Activated CD4-positive, alpha-beta memory T cell treated with anti-CD3 and anti-CD28 coated beads for 36 hours (primary cell): ENCODE data around the gene DENND10. TPM values are rescaled to one million over a fixed set of nuclear protein-coding genes. Genes with fewer than 3 reads are reported as not detected.

Experiments
- CTCF ChIA-PET: fragments of 350-600 bp; sonication (Branson Sonifier 250); formaldehyde crosslinking; loops from one replicate; lab custom pipeline; 2021; ENCODE audit warnings: antibody characterized with exemption, inconsistent platforms; lab: Charles Lee
- POLR2A ChIA-PET: fragments of 350-600 bp; sonication (Branson Sonifier 250); formaldehyde crosslinking; loops from one replicate; lab custom pipeline; 2021; ENCODE audit warnings: antibody characterized with exemption; lab: Charles Lee
- DNase-seq: peaks from one replicate; pipeline ENCODE4 v3.0.0-alpha.2; 2020
- H3K27ac Mint-ChIP-seq: one replicate; pipeline ENCODE4 v1.8.0; 2021; ENCODE audit warnings: mixed read lengths
- H3K27me3 Mint-ChIP-seq: one replicate; pipeline ENCODE4 v1.8.0; 2021; ENCODE audit warnings: mixed read lengths
- H3K36me3 Mint-ChIP-seq: one replicate; pipeline ENCODE4 v1.8.0; 2021; ENCODE audit warnings: mixed read lengths
- H3K4me1 Mint-ChIP-seq: one replicate; pipeline ENCODE4 v1.8.0; 2021; ENCODE audit warnings: low read depth, mixed read lengths
- H3K4me3 Mint-ChIP-seq: one replicate; pipeline ENCODE4 v1.8.0; 2021; ENCODE audit warnings: mild to moderate bottlenecking, mixed read lengths
- H3K9me3 Mint-ChIP-seq: one replicate; pipeline ENCODE4 v1.8.0; 2021; ENCODE audit warnings: mixed read lengths
- intact Hi-C: fragments of 100-400 bp; cut with micrococcal nuclease; formaldehyde crosslinking; loops from one replicate; pipeline ENCODE4 v1.15.1; 2023
- total RNA-seq, 2 experiments: library from RNA; stranded (reverse); gene quantifications; one replicate each; pipeline ENCODE4 v1.2.3, GENCODE V29; 2021

Gene DENND10
- total RNA-seq, 2 experiments from 2014 or later: 29.8 to 31.4 TPM

DNA sequence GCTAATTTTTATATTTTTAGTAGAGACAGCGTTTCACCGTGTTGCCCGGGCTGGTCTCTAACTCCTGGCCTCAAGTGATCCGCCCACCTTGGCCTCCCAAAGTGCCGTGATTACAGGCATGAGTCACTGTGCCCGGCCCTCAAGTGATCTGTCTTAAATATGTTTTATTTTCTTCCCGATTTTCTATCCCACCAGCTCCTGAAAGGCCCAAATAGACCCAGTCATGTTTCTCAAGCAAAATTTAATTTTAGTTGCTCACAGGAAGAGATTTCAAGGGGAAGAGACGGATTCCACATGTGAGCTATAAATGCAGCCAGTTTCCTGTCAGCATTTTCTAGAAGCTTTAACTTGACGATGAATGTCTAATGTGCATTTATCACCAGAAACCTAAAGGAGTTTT is 12.0 kb downstream of the DENND10 start:
- POLR2A ChIA-PET: interaction anchor here (0.6 kb wide), 1 partner anchor 36 kb away, joined by 3 read pairs; no protein-coding TSS in a partner anchor
- CTCF ChIA-PET: interaction anchor here (0.6 kb wide), 1 partner anchor 73 kb away, joined by 4 read pairs; no protein-coding TSS in a partner anchor
- Mint-ChIP-seq H3K27me3 (no peaks in the 10 kb centered on the region), H3K36me3 (peaks cover 26% of the 10 kb centered on the region), H3K4me1 (peaks cover 9% of the 10 kb centered on the region), H3K27ac (no peak overlapping the region), H3K4me3 (no peak overlapping the region), H3K9me3 (no peaks in the 10 kb centered on the region)
- DNase-seq: no peak
- intact Hi-C loops: no loop called here

DNA sequence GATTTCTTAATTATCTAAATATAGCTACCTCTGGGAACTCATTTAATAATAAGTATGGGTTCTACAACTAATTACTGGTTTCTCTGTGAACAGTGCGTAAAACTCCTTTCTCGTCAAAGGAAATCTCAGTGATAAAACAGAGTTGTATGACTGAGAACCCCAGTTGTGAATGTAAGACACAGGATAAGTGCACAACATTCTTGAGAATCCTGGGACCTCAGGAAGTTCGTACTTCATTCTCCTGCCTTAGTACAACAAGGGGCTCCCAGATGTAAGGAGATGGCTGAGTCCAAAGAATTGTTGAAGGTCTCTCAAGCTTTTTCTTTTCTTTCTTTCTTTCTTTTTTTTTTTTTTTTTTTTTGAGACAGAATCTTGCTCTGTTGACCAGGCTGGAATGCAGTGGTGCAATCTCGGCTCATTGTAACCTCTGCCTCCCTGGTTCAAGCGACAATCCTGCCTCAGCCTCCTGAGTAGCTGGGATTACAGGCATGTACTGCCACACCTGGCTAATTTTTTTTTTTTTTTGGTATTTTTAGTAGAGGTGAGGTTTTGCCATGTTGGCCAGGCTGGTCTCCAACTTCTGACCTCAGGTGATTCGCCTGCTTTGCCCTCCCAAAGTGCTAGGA is 12.5 kb downstream of the DENND10 start:
- no peaks in the 10 kb centered on the region for H3K9me3 Mint-ChIP-seq
- no peak overlapping the region for H3K27ac Mint-ChIP-seq
- CTCF ChIA-PET: interaction anchor here (0.5 kb wide), 1 partner anchor 10 kb away, joined by 3 read pairs; no protein-coding TSS in a partner anchor
- peaks cover 26% of the 10 kb centered on the region for H3K36me3 Mint-ChIP-seq
- H3K27me3 Mint-ChIP-seq: no peaks in the 10 kb centered on the region
- H3K4me3 Mint-ChIP-seq: no peak overlapping the region
- peaks cover 9% of the 10 kb centered on the region for H3K4me1 Mint-ChIP-seq
- no peak for DNase-seq
- POLR2A ChIA-PET: interaction anchor here (0.6 kb wide), 1 partner anchor 37 kb away, joined by 3 read pairs; no protein-coding TSS in a partner anchor
- intact Hi-C loops: no loop called here

DNA sequence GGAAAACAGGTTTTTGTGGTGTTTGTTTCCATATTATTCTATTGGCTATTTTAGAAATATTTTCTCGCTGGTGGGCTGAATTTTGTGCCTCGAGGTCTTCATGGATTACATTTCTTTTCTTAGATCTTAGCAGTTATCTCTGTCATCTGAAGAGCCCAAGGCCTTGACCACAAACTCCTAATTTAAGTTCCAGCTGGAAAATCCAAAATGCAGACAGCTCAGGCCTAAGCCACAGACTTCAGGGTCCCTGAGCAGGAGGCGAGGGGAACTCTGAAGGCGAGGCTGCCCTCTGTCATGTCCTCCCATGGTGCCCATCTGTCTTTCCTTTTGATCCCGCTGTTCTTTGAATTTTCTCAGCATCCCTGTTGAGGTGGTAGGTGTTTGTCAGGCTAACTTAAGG is 14.3 kb downstream of the DENND10 start:
- peaks cover 39% of the 10 kb centered on the region for H3K36me3 Mint-ChIP-seq
- H3K4me3 Mint-ChIP-seq: no peak overlapping the region
- intact Hi-C loops: no loop called here
- H3K4me1 Mint-ChIP-seq: peaks cover 9% of the 10 kb centered on the region
- POLR2A ChIA-PET: interaction anchor here (0.6 kb wide), 2 partner anchors 15 to 90 kb away, joined by 3 read pairs; no protein-coding TSS in a partner anchor
- no peak for DNase-seq
- H3K27me3 Mint-ChIP-seq: no peaks in the 10 kb centered on the region
- CTCF ChIA-PET: no interaction called here
- no peak overlapping the region for H3K27ac Mint-ChIP-seq
- H3K9me3 Mint-ChIP-seq: no peaks in the 10 kb centered on the region

DNA sequence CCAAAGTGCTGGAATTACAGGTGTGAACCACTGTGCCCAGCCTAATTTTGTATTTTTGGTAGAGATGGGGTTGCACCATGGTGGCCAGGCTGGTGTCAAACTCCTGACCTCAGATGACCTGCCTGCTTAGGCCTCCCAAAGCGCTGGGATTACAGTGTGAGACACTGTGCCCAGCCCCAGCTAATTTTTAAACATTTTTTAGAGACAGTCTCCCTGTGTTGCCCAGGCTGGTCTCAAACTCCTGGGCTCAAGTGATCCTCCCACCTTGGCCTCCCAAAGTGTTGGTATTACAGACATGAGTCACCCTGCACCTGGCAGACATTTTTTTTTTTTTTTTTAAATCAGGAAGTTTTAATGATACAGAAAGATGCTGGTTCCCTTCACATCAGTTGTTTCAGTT is 15.5 kb downstream of the DENND10 start:
- intact Hi-C loops: no loop called here
- no peaks in the 10 kb centered on the region for H3K9me3 Mint-ChIP-seq
- ChIA-PET POLR2A (interaction anchor here (0.6 kb wide), 1 partner anchor 43 kb away, joined by 5 read pairs; no protein-coding TSS in a partner anchor), CTCF (interaction anchor here (0.7 kb wide), 1 partner anchor 427 kb away, joined by 3 read pairs; no protein-coding TSS in a partner anchor)
- peaks cover 31% of the 10 kb centered on the region for H3K36me3 Mint-ChIP-seq
- no peak overlapping the region for H3K4me3 Mint-ChIP-seq
- DNase-seq: no peak
- no peaks in the 10 kb centered on the region for H3K27me3 Mint-ChIP-seq
- H3K27ac Mint-ChIP-seq: peak overlapping the region; percentile 18
- peaks cover 4% of the 10 kb centered on the region for H3K4me1 Mint-ChIP-seq

DNA sequence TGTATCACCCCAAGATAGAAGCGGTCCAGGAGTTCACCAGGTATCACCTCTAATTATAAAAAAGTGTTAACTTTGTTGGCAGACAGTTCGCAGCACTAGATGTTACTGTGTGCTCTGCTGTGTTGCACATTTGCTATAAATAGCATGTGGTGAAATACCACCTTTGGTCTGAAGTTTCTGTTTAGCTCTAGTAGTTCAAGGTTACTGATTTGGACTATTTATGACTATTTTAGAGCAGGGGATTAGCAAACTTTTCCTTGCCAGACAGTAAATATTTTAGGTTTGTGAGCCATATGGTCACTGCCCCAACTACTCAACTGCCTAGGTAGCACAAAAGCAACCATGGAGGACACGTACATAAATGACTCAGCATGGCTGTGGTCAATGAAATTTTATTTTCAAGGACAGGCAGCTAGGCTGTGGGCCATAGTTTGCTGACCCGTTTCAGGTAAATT is 16.5 kb downstream of the DENND10 start:
- DNase-seq: no peak
- POLR2A ChIA-PET: interaction anchor here (1.4 kb wide), 1 partner anchor 12 kb away, joined by 4 read pairs; no protein-coding TSS in a partner anchor
- no peak overlapping the region for H3K27ac Mint-ChIP-seq
- intact Hi-C loops: no loop called here
- no peaks in the 10 kb centered on the region for H3K27me3 Mint-ChIP-seq
- H3K4me1 Mint-ChIP-seq: peaks cover 3% of the 10 kb centered on the region
- no peaks in the 10 kb centered on the region for H3K9me3 Mint-ChIP-seq
- no peak overlapping the region for H3K4me3 Mint-ChIP-seq
- peaks cover 30% of the 10 kb centered on the region for H3K36me3 Mint-ChIP-seq
- CTCF ChIA-PET: no interaction called here

DNA sequence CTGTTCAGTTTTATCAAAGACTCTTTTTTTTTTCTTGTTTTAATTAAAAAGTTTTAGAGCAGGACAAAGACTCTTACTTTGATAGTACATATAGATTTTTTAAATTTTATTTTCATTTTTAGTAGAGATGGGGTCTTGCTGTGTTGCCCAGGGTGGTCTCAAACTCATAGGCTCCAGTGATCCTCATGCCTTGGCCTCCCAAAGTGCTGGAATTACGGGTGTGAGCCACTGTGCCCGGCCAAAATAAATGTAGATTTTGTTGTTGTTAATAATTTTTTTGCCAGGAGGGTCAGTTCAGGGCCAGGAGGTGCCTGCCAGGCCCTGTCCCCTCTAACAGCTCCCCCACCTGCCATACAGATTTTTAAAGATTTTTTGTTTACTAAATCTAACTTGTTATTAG is 17.0 kb downstream of the DENND10 start:
- ChIA-PET CTCF (no interaction called here), POLR2A (interaction anchor here (1.4 kb wide), 1 partner anchor 11 kb away, joined by 4 read pairs; no protein-coding TSS in a partner anchor)
- no peaks in the 10 kb centered on the region for H3K9me3 Mint-ChIP-seq
- intact Hi-C loops: no loop called here
- H3K27ac Mint-ChIP-seq: no peak overlapping the region
- H3K36me3 Mint-ChIP-seq: peaks cover 32% of the 10 kb centered on the region
- no peak for DNase-seq
- H3K4me1 Mint-ChIP-seq: peaks cover 3% of the 10 kb centered on the region
- H3K4me3 Mint-ChIP-seq: no peak overlapping the region
- H3K27me3 Mint-ChIP-seq: no peaks in the 10 kb centered on the region

DNA sequence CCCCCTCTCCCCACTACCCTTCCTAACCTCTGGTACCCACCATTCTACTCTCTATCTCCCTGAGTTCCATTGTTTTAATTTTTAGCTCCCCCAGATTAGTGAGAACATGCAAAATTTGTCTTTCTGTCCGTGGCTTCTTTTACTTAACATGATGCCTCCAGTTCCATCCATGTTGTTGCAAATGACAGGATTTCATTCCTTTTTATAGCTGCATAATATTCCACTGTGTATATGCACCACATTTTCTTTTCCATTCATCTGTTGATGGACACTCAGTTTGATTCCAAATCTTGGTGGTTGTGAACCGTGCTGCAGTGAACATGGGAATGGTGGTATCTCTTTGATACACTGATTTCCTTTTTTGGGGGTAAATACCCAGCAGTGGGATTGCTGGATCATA is 22.0 kb downstream of the DENND10 start:
- peaks cover 43% of the 10 kb centered on the region for H3K36me3 Mint-ChIP-seq
- no peak overlapping the region for H3K4me3 Mint-ChIP-seq
- H3K4me1 Mint-ChIP-seq: peaks cover 18% of the 10 kb centered on the region
- intact Hi-C loops: no loop called here
- ChIA-PET POLR2A (no interaction called here), CTCF (interaction anchor here (0.7 kb wide), 1 partner anchor 9 kb away, joined by 3 read pairs; no protein-coding TSS in a partner anchor)
- H3K9me3 Mint-ChIP-seq: no peaks in the 10 kb centered on the region
- no peak for DNase-seq
- no peak overlapping the region for H3K27ac Mint-ChIP-seq
- no peaks in the 10 kb centered on the region for H3K27me3 Mint-ChIP-seq

DNA sequence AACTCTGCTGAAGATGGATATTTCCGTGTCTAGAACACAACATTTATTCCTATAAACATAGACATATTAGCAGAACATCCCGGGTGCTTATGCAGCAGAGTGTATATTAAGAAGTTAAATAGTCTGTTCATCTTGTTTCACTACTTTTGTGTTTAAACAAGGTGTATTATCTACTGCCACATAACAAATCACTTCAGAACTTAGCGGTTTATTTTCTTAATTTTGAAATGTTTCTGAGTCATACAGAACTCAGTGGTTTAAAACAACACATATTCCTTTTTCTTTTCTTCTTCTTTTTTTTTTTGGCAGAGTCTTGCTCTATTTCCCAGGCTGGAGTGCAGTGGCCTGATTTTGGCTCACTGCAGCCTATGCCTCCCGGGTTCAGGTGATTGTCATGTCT is 25.8 kb downstream of the DENND10 start:
- no peak for DNase-seq
- Mint-ChIP-seq H3K9me3 (no peaks in the 10 kb centered on the region), H3K4me1 (peaks cover 52% of the 10 kb centered on the region), H3K4me3 (no peak overlapping the region), H3K36me3 (peaks cover 50% of the 10 kb centered on the region), H3K27ac (peak overlapping the region; percentile 13), H3K27me3 (no peaks in the 10 kb centered on the region)
- CTCF ChIA-PET: interaction anchor here (1.2 kb wide), 1 partner anchor 77 kb away, joined by 3 read pairs; the partner anchor contains the start of gene GRK5
- intact Hi-C loops: loop anchor here (5.0 kb wide), 1 partner anchor 523 kb away; the partner anchor contains the start of gene BAG3
- POLR2A ChIA-PET: no interaction called here

DNA sequence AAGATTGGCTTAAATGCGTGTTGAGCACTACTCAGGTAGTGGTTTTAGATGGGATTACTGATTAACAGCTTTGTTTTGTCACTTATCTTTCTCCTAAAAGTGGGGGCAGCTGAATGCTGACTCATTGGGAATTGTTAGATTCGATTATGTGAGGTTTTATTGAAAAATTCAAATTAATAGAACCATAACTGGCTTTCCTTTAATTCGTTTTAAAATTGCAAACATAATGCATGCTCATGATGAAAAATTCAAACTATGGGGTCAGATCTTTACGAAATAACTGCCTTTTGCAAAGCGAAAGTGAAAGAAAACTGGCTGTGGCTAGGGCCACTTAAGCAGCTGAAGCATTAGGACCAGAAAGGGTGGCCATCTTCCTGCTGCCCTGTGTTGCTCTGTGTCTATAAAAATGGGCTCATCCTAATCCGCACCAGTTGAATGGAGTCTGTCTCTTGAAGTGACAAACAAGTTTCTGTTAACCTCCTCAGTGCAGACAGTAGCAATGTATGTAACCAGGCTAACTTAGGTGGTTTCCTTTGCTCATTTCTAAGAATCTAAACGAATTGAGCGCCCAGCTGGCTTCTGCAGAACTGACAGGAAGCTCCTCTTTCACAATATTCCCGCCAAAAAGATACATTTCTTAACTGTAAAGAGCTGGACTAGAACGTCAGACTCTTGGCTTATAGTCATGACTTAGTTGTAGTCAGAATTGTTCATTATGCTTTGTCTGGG is 27.8 kb downstream of the DENND10 start:
- H3K27ac Mint-ChIP-seq: peak overlapping the region; percentile 100
- peaks cover 46% of the 10 kb centered on the region for H3K36me3 Mint-ChIP-seq
- ChIA-PET POLR2A (interaction anchor here (0.6 to 2.0 kb wide), 10 partner anchors 11 to 184 kb away, joined by 3 to 10 read pairs (median 5); partner anchors contain the start of genes DENND10, EIF3A, PRDX3 and SFXN4), CTCF (interaction anchor here (0.8 to 2.0 kb wide), 6 partner anchors 27 to 75 kb away, joined by 3 to 5 read pairs (median 4); partner anchors contain the start of genes DENND10, GRK5, PRDX3 and SFXN4)
- H3K27me3 Mint-ChIP-seq: no peaks in the 10 kb centered on the region
- peak; percentile 76 for DNase-seq
- H3K4me1 Mint-ChIP-seq: peaks cover 60% of the 10 kb centered on the region
- H3K9me3 Mint-ChIP-seq: no peaks in the 10 kb centered on the region
- intact Hi-C loops: loop anchor here (1.0 to 5.0 kb wide), 8 partner anchors 27 to 521 kb away; partner anchors contain the start of genes BAG3, DENND10, EIF3A and PRDX3
- peak overlapping the region; percentile 80 for H3K4me3 Mint-ChIP-seq

DNA sequence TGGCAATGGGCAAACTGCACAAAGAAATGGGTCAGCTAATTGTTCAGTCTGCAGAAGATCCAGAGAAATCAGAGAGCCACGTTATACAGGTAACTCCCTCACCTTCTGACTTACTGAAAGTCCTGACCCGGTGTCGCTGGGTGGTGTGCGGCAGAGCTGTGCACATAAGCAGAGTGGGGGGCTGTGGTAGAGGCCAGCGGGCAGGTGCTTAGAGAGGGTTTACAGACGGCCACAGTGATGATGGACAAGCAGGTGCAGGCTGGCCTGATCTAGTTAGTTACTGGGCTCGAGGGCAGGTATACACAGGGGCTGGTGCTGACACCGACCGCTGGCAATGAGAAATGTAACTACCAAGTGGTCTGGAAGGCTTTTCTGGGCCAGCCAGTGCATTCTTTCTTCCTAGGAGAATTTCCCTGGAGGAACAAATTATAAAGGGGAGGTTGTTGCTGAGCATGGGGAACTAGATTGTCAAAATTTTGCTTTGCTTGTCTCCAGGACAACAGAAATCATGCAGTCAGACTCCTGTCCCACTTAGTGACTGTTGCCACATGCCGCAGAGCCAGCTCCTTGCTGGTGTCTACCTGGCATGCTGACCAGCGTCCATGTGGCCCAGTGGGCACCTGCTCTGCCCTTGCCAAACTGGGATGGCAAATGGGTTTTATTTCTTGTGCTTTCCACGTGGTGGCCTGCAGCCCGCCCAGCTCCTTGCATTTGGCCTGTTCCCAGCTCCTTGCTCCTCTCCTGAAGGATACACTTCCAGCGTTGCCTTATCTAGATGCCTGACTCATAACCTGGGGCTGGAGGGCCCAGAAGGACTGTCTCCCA is 28.8 kb downstream of the DENND10 start:
- Mint-ChIP-seq H3K27me3 (no peaks in the 10 kb centered on the region), H3K4me3 (peak overlapping the region; percentile 80), H3K4me1 (peaks cover 60% of the 10 kb centered on the region), H3K9me3 (no peaks in the 10 kb centered on the region), H3K27ac (peak overlapping the region; percentile 100), H3K36me3 (peaks cover 46% of the 10 kb centered on the region)
- intact Hi-C loops: loop anchor here (1.0 to 5.0 kb wide), 7 partner anchors 42 to 520 kb away; partner anchors contain the start of genes BAG3, EIF3A and PRDX3
- CTCF ChIA-PET: interaction anchor here (1.0 to 2.0 kb wide), 4 partner anchors 28 to 74 kb away, joined by 3 to 5 read pairs (median 4); partner anchors contain the start of genes DENND10, GRK5 and SFXN4
- POLR2A ChIA-PET: interaction anchor here (0.7 to 2.0 kb wide), 9 partner anchors 12 to 390 kb away, joined by 3 to 10 read pairs (median 6); partner anchors contain the start of genes DENND10 and EIF3A
- DNase-seq: no peak

DNA sequence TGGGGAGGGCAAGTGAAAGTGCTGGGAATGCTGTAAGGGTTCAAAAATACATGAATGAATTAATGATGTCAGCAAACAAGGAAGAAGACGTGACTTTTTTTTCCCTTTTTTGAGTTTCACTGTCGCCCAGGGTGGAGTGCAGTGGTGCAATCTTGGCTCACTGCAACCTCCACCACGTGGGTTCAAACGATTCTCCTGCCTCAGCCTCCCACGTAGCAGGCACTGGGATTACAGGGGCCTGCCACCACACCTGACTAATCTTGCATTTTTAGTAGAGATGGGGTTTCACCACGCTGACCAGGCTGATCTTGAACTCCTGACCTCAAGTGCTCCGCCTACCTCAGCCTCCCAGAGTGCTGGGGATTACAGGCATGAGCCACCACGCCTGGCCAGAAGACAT is 30.0 kb downstream of the DENND10 start:
- no peaks in the 10 kb centered on the region for H3K27me3 Mint-ChIP-seq
- intact Hi-C loops: loop anchor here (2.0 to 5.0 kb wide), 5 partner anchors 75 to 518 kb away; partner anchors contain the start of genes BAG3 and RGS10
- H3K9me3 Mint-ChIP-seq: no peaks in the 10 kb centered on the region
- DNase-seq: peak; percentile 88
- peaks cover 48% of the 10 kb centered on the region for H3K36me3 Mint-ChIP-seq
- H3K4me3 Mint-ChIP-seq: no peak overlapping the region
- H3K27ac Mint-ChIP-seq: peak overlapping the region; percentile 100
- ChIA-PET POLR2A (interaction anchor here (0.7 to 0.9 kb wide), 2 partner anchors 172 to 388 kb away, joined by 3 to 6 read pairs; no protein-coding TSS in a partner anchor), CTCF (no interaction called here)
- H3K4me1 Mint-ChIP-seq: peaks cover 62% of the 10 kb centered on the region
